Measurements from ENCODE around the gene LHX1. TPM values are rescaled to one million over a fixed set of nuclear protein-coding genes. Genes with fewer than 3 reads are reported as not detected.
A peak's percentile ranks its signal among the peaks of the same experiment; 100 is the strongest.

The LHX1 gene
- total RNA-seq, 2 experiments from 2014 or later, result not detected

DNA sequence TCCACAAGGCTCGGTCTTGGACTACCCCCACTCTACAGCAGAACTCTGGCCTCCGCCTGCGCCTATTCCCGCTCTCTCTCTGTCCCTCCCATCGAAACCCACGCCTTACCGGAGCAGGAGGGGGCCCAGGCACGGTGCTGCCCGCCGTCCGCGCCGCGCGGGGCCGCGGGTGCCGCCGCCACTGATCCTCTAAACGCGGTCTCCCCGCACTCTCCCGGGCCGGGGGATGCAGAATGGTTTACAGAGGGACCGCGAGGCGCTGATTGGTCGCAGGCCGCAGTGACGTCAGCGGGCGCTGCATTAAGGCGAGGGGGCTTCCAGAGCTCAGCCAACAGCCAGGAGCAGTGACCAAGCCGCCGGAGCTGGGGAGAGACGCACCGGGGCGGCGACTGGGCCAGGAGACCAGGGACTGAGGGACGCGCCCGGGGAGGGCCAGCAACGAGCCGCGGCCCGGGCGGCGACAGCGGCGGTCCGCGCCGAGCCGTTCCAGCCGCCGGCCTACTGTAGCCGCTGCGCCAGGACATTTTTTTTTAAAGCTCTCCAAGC, 747 bp upstream of the LHX1 start:
- no peaks in the 10 kb centered on the region for H3K9me3 ChIP-seq (ENCODE audit: low read length)
- intact Hi-C loops (cut with micrococcal nuclease; ENCODE audit: unreplicated experiment), result no loop called here
- no TSS peak for BruUV-seq (replicated peaks)
- H3K36me3 ChIP-seq (ENCODE audit: insufficient read depth, low read length), result no peaks in the 10 kb centered on the region
- H3K4me3 ChIP-seq (ENCODE audit: low read depth, low read length, poor library complexity, severe bottlenecking), result no peak overlapping the region
- no peak for TF ChIP-seq EZH2phosphoT487 (IDR thresholded peaks at IDR 0.05; ENCODE audit: borderline replicate concordance, low read depth, low read length)
- TF ChIP-seq, protein P1, sequence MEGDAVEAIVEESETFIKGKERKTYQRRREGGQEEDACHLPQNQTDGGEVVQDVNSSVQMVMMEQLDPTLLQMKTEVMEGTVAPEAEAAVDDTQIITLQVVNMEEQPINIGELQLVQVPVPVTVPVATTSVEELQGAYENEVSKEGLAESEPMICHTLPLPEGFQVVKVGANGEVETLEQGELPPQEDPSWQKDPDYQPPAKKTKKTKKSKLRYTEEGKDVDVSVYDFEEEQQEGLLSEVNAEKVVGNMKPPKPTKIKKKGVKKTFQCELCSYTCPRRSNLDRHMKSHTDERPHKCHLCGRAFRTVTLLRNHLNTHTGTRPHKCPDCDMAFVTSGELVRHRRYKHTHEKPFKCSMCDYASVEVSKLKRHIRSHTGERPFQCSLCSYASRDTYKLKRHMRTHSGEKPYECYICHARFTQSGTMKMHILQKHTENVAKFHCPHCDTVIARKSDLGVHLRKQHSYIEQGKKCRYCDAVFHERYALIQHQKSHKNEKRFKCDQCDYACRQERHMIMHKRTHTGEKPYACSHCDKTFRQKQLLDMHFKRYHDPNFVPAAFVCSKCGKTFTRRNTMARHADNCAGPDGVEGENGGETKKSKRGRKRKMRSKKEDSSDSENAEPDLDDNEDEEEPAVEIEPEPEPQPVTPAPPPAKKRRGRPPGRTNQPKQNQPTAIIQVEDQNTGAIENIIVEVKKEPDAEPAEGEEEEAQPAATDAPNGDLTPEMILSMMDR (conservative IDR thresholded peaks at IDR 0.05; ENCODE audit: low read length), result no peak
- ChIA-PET CTCF (ENCODE audit: unreplicated experiment) (no interaction called here), POLR2A (no interaction called here)
- H3K9me2 ChIP-seq (ENCODE audit: insufficient read depth, low read length), result no peaks in the 10 kb centered on the region
- no peak overlapping the region for H3K27ac ChIP-seq (ENCODE audit: low read depth, low read length, poor library complexity, severe bottlenecking)
- no peak for DNase-seq (ENCODE audit: low spot score)
- no peaks in the 10 kb centered on the region for H4K20me1 ChIP-seq (ENCODE audit: insufficient read depth, low read length)
- H3K4me2 ChIP-seq (ENCODE audit: low read length), result 0 out of 2 replicates have a peak overlapping the region, but pooled peaks have one; percentile 19
- H3K79me2 ChIP-seq (ENCODE audit: insufficient read depth, low read depth, low read length), result no peaks in the 10 kb centered on the region
- H2AFZ ChIP-seq (ENCODE audit: low read length), result no peak overlapping the region
- H3K4me1 ChIP-seq (ENCODE audit: insufficient read depth, low read length, poor library complexity, severe bottlenecking), result no peaks in the 10 kb centered on the region

DNA sequence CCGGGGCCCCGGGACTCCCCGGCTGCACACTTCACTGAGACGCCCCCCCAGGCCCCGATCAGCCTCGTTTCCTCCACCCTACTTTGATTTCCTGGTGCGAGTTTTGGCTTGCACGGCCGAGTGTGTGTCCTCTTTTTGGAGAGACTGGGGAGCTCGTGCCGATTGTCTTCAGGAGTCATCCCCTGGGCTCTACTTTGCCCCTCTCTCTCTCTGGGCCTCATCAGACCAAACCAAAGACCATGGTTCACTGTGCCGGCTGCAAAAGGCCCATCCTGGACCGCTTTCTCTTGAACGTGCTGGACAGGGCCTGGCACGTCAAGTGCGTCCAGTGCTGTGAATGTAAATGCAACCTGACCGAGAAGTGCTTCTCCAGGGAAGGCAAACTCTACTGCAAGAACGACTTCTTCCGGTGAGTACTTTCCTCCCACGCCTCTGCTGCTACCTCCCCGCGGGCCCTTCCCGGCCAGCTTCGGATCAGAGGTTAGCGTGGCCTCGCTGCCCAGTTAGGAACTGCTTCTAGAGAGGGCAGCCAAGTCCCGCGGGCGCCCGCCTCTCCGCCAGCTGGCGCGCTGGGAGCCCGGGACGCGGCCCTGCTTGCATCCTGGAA, 787 bp downstream of the LHX1 start:
- intact Hi-C loops (cut with micrococcal nuclease; ENCODE audit: unreplicated experiment), result no loop called here

More for the DNA sequence above, 787 bp downstream of the LHX1 start:
- H3K4me1 ChIP-seq (ENCODE audit: insufficient read depth, low read length, poor library complexity, severe bottlenecking), result no peaks in the 10 kb centered on the region
- H3K4me3 ChIP-seq (ENCODE audit: low read depth, low read length, poor library complexity, severe bottlenecking), result no peak overlapping the region
- H3K36me3 ChIP-seq (ENCODE audit: insufficient read depth, low read length), result no peaks in the 10 kb centered on the region
- CTCF ChIA-PET (ENCODE audit: unreplicated experiment), result no interaction called here
- no peaks in the 10 kb centered on the region for H3K9me3 ChIP-seq (ENCODE audit: low read length)
- no peaks in the 10 kb centered on the region for H3K79me2 ChIP-seq (ENCODE audit: insufficient read depth, low read depth, low read length)
- no peak overlapping the region for H2AFZ ChIP-seq (ENCODE audit: low read length)
- no peaks in the 10 kb centered on the region for H3K9me2 ChIP-seq (ENCODE audit: insufficient read depth, low read length)
- H3K4me2 ChIP-seq (ENCODE audit: low read length), result peak overlapping the region; percentile 42; the same call in 1 of the 2 replicates
- DNase-seq (ENCODE audit: low spot score), result no peak
- H4K20me1 ChIP-seq (ENCODE audit: insufficient read depth, low read length), result no peaks in the 10 kb centered on the region
- H3K27ac ChIP-seq (ENCODE audit: low read depth, low read length, poor library complexity, severe bottlenecking), result no peak overlapping the region
- no TSS peak for BruUV-seq (replicated peaks)
- POLR2A ChIA-PET, result no interaction called here
- TF ChIP-seq, protein P1 (conservative IDR thresholded peaks at IDR 0.05; ENCODE audit: low read length), result no peak
- no peak for TF ChIP-seq EZH2phosphoT487 (IDR thresholded peaks at IDR 0.05; ENCODE audit: borderline replicate concordance, low read depth, low read length)

Data from OCI-LY7 (cell line).